Measurements from ENCODE around the gene TMEM131L. TPM values are rescaled to one million over a fixed set of nuclear protein-coding genes. Genes with fewer than 3 reads are reported as not detected.

TMEM131L gene
- total and polyA plus RNA-seq, 4 donors: 4.9 to 41.3 (median 12.9) TPM

DNA sequence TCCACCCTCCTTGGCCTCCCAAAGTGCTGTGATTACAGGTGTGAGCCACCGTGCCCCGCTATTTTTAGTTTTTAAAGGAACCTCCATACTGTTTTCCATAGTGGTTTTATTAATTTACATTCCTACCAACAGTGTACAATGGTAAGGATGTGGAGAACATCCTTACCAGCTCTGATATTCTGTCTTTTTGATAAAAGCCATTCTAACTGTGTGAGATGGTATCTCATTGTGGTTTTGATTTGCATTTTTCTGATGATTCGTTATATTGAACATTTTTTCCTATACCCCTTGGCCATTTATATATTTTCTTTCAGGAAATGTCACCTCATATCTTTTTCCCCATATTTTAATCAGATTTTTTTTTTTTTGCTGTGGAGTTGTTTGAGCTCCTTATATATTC lies 203.7 kb downstream of the TMEM131L start:
- 78% methylated on average over 3 of the region's 3 CpGs for WGBS
- DNase-seq (ENCODE audit: low spot score): no peak

DNA sequence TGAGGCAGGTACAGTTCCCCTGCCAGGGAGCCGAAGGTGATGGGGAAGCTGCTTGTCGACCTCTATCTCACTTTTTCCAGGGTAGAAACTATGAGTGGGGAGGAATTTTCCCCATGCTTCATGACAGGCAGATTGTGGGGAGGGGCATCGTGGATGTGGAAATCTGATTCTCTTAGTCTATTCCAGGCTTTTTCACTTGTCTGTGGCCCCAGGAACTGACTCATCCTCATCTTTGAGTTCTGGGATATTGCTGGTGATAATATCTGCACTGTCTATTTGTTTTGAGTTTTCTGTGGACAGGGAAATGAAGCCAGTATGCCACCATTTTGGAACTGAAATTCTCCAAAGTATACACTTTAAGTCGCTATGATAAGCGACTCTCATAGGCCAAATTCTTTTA lies 210.3 kb downstream of the TMEM131L start:
- H3K4me3 ChIP-seq (ENCODE audit: low read depth in 1 of 3, low read length in 3 of 3): no peak overlapping the region
- H3K27me3 ChIP-seq (ENCODE audit: control insufficient read depth in 4 of 4, insufficient read depth in 4 of 4, low read length in 3 of 4): no peaks in the 10 kb centered on the region
- no peak overlapping the region for H3K27ac ChIP-seq (ENCODE audit: low read depth in 1 of 2, low read length in 2 of 2)
- TF ChIP-seq HNF4A (conservative IDR thresholded peaks at IDR 0.05): no peak
- TF ChIP-seq ZBTB33 (IDR thresholded peaks at IDR 0.05): no peak
- TF ChIP-seq RXRA (IDR thresholded peaks at IDR 0.05): no peak
- no peak for TF ChIP-seq YY1 (IDR thresholded peaks at IDR 0.05)
- no peak for TF ChIP-seq FOXA1 (IDR thresholded peaks at IDR 0.05)
- no peak for TF ChIP-seq NR2F2 (IDR thresholded peaks at IDR 0.05)
- no peak for TF ChIP-seq JUND (IDR thresholded peaks at IDR 0.05)
- TF ChIP-seq MAX (IDR thresholded peaks at IDR 0.05): no peak
- TF ChIP-seq, protein P1, sequence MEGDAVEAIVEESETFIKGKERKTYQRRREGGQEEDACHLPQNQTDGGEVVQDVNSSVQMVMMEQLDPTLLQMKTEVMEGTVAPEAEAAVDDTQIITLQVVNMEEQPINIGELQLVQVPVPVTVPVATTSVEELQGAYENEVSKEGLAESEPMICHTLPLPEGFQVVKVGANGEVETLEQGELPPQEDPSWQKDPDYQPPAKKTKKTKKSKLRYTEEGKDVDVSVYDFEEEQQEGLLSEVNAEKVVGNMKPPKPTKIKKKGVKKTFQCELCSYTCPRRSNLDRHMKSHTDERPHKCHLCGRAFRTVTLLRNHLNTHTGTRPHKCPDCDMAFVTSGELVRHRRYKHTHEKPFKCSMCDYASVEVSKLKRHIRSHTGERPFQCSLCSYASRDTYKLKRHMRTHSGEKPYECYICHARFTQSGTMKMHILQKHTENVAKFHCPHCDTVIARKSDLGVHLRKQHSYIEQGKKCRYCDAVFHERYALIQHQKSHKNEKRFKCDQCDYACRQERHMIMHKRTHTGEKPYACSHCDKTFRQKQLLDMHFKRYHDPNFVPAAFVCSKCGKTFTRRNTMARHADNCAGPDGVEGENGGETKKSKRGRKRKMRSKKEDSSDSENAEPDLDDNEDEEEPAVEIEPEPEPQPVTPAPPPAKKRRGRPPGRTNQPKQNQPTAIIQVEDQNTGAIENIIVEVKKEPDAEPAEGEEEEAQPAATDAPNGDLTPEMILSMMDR (IDR thresholded peaks at IDR 0.05; ENCODE audit: low read depth, low read length, missing input control): no peak
- no peak for TF ChIP-seq FOXA2 (IDR thresholded peaks at IDR 0.05)
- TF ChIP-seq ATF3 (IDR thresholded peaks at IDR 0.05): no peak
- H3K4me1 ChIP-seq (ENCODE audit: control insufficient read depth in 4 of 4, insufficient read depth in 4 of 4, low read length in 3 of 4): no peaks in the 10 kb centered on the region
- H3K9me3 ChIP-seq (ENCODE audit: control insufficient read depth in 4 of 4, low read length in 3 of 4): peaks cover 0 to 8% (median 0%) of the 10 kb centered on the region in 4 donors
- H3K9ac ChIP-seq (ENCODE audit: low read depth in 1 of 2, low read length in 2 of 2): no peak overlapping the region
- no peak for DNase-seq (ENCODE audit: low spot score)
- WGBS: 78% methylated on average over 5 of the region's 5 CpGs
- H3K36me3 ChIP-seq (ENCODE audit: control insufficient read depth in 4 of 4, insufficient read depth in 3 of 4, low read depth in 1 of 4, low read length in 3 of 4): no peaks in the 10 kb centered on the region

More for the DNA sequence above, 203.7 kb downstream of the TMEM131L start:
- TF ChIP-seq EGR1 (IDR thresholded peaks at IDR 0.05; ENCODE audit: low read depth in 2 of 2): no peak
- TF ChIP-seq RXRA (IDR thresholded peaks at IDR 0.05): no peak
- no peak for TF ChIP-seq TAF1 (conservative IDR thresholded peaks at IDR 0.05)
- no peak for TF ChIP-seq HNF4G (IDR thresholded peaks at IDR 0.05)
- no peak for TF ChIP-seq SP1 (IDR thresholded peaks at IDR 0.05)
- Histone ChIP-seq H3K27ac (ENCODE audit: low read depth in 1 of 2, low read length in 2 of 2) (no peak overlapping the region), H3K4me3 (ENCODE audit: low read depth in 1 of 3, low read length in 3 of 3) (no peak overlapping the region), H3K9me3 (ENCODE audit: control insufficient read depth in 4 of 4, low read length in 3 of 4) (peaks cover 0 to 2% (median 0%) of the 10 kb centered on the region in 4 donors), H3K9ac (ENCODE audit: low read depth in 1 of 2, low read length in 2 of 2) (no peak overlapping the region), H3K36me3 (ENCODE audit: control insufficient read depth in 4 of 4, insufficient read depth in 3 of 4, low read depth in 1 of 4, low read length in 3 of 4) (no peaks in the 10 kb centered on the region), H3K4me1 (ENCODE audit: control insufficient read depth in 4 of 4, insufficient read depth in 4 of 4, low read length in 3 of 4) (no peaks in the 10 kb centered on the region), H3K27me3 (ENCODE audit: control insufficient read depth in 4 of 4, insufficient read depth in 4 of 4, low read length in 3 of 4) (no peaks in the 10 kb centered on the region)

GRCh38 chr4:153676984-153677383 lies 210.8 kb downstream of the TMEM131L start:
- TF ChIP-seq HNF4A (conservative IDR thresholded peaks at IDR 0.05) (no peak), FOXA1 (IDR thresholded peaks at IDR 0.05) (no peak), RXRA (IDR thresholded peaks at IDR 0.05) (no peak), NR2F2 (IDR thresholded peaks at IDR 0.05) (no peak), ATF3 (IDR thresholded peaks at IDR 0.05) (no peak), YY1 (IDR thresholded peaks at IDR 0.05) (no peak), JUND (IDR thresholded peaks at IDR 0.05) (no peak), TAF1 (conservative IDR thresholded peaks at IDR 0.05) (no peak), FOXA2 (IDR thresholded peaks at IDR 0.05) (no peak), MAX (IDR thresholded peaks at IDR 0.05) (no peak), GABPA (IDR thresholded peaks at IDR 0.05 in 1 of 2, conservative IDR thresholded peaks at IDR 0.05 in 1 of 2) (no peak), HNF4G (IDR thresholded peaks at IDR 0.05) (no peak)
- TF ChIP-seq, protein P1 (IDR thresholded peaks at IDR 0.05; ENCODE audit: low read depth, low read length, missing input control): no peak
- Histone ChIP-seq H3K36me3 (ENCODE audit: control insufficient read depth in 4 of 4, insufficient read depth in 3 of 4, low read depth in 1 of 4, low read length in 3 of 4) (no peaks in the 10 kb centered on the region), H3K27me3 (ENCODE audit: control insufficient read depth in 4 of 4, insufficient read depth in 4 of 4, low read length in 3 of 4) (no peaks in the 10 kb centered on the region), H3K27ac (ENCODE audit: low read depth in 1 of 2, low read length in 2 of 2) (no peak overlapping the region), H3K9me3 (ENCODE audit: control insufficient read depth in 4 of 4, low read length in 3 of 4) (peaks cover 0 to 8% (median 0%) of the 10 kb centered on the region in 4 donors), H3K4me3 (ENCODE audit: low read depth in 1 of 3, low read length in 3 of 3) (no peak overlapping the region), H3K4me1 (ENCODE audit: control insufficient read depth in 4 of 4, insufficient read depth in 4 of 4, low read length in 3 of 4) (no peaks in the 10 kb centered on the region), H3K9ac (ENCODE audit: low read depth in 1 of 2, low read length in 2 of 2) (no peak overlapping the region)
- 58% methylated on average over 1 of the region's 1 CpG for WGBS
- no peak for DNase-seq (ENCODE audit: low spot score)
